Measurements from ENCODE around the gene DNAH17. TPM values are rescaled to one million over a fixed set of nuclear protein-coding genes. Genes with fewer than 3 reads are reported as not detected.
A peak's percentile ranks its signal among the peaks of the same experiment; 100 is the strongest.

Gene DNAH17
- total and polyA plus RNA-seq, 2 of the 8 experiments (the other 6 are each of a cell fraction or from before 2014, with no cell fraction given): 0.14 to 0.67 TPM

DNA sequence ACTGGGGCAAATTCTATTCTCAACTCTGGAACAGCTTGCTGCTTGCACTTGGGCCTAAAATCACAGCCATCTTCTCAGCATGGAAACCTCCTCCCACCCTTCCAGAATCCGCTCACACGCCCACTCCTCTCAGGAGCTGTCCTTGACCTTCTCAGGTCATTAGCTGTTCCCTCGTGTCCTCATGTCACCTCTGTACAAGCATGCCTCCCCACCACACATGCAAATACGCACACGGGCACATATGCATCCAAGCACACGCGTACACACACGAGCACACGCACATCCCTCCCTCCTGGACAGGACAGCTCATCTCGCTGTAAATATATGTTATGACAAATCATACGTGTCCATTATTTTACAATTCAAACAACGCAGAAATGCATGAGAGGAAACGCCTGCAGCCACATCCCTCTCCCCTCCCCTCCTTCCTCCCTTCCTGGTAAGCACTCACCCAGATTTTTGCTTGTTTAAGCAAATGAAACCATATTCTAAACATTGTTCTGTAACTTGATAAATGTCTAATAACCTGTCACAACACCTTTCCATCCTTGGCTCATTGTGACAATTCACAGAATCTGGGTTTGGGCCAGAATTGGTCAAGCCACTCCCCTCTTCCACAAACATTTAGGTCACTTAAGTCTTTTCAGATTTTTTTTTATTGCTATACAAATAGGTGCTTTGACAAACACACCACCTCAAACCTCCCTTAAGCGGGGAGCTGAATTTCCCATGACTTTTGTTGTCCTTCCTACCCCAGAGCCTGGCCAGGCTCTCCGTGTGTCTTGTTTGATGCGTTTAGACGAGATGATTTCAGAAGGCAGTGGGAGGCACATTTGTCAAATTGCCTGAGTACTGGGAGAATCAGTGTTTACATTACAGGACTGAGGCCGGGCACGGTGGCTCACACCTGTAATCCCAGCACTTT is 41.7 kb downstream of the DNAH17 start:
- FAIRE-seq: no peak
- Histone ChIP-seq H3K79me1 (ENCODE audit: low read depth, low read length) (no peaks in the 10 kb centered on the region), H3K79me2 (ENCODE audit: control insufficient read depth in 1 of 2, insufficient read depth in 2 of 2, low read length in 2 of 2) (no peaks in the 10 kb centered on the region), H2AFZ (ENCODE audit: low read length) (no peak overlapping the region), H3K4me3 (ENCODE audit: extremely low read depth in 1 of 4, insufficient read depth in 2 of 4, low read depth in 3 of 4, low read length in 4 of 4) (no peak overlapping the region), H3K23ac (ENCODE audit: insufficient read length) (no peak overlapping the region), H3K56ac (replicated peaks; ENCODE audit: insufficient read length, low read depth, low read length) (no peak overlapping the region), H3K4me2 (ENCODE audit: insufficient read depth in 1 of 2, low read depth in 2 of 2, low read length in 2 of 2) (no peak overlapping the region), H3K4ac (replicated peaks; ENCODE audit: insufficient read length, low read depth, low read length) (no peak overlapping the region), H2BK15ac (ENCODE audit: low read length) (no peak overlapping the region), H3K4me1 (replicated peaks in 1 of 4; ENCODE audit: control insufficient read depth in 3 of 4, insufficient read depth in 4 of 4, low read length in 3 of 4) (peaks cover 0 to 2% (median 0%) of the 10 kb centered on the region in 4 experiments; a peak in 1 of 7 replicates), H4K20me1 (replicated peaks in 1 of 2; ENCODE audit: control insufficient read depth in 1 of 2, insufficient read depth in 2 of 2, low read length in 2 of 2) (no peaks in the 10 kb centered on the region), H3K36me3 (ENCODE audit: control insufficient read depth in 2 of 4, insufficient read depth in 4 of 4, low read length in 3 of 4) (no peaks in the 10 kb centered on the region), H4K91ac (replicated peaks; ENCODE audit: insufficient read length, low read length) (no peak overlapping the region), H3K27me3 (replicated peaks in 1 of 4; ENCODE audit: control insufficient read depth in 3 of 4, extremely low read depth in 1 of 4, insufficient read depth in 3 of 4, low read length in 3 of 4) (no peaks in the 10 kb centered on the region), H2AK5ac (ENCODE audit: low read depth, low read length) (no peak overlapping the region), H4K8ac (ENCODE audit: extremely low read depth, insufficient read depth, low read length) (no peak overlapping the region), H2BK20ac (ENCODE audit: low read length) (peak overlapping the region; percentile 35; the same call in 1 of the 2 replicates), H3K23me2 (ENCODE audit: low read depth, low read length) (no peaks in the 10 kb centered on the region), H3K9me3 (ENCODE audit: insufficient read depth in 2 of 2, low read depth in 1 of 2, low read length in 1 of 2) (no peaks in the 10 kb centered on the region), H2BK120ac (replicated peaks; ENCODE audit: low read depth, low read length) (no peak overlapping the region), H3K9ac (replicated peaks in 1 of 4; ENCODE audit: extremely low read depth in 1 of 4, low read depth in 3 of 4, low read length in 3 of 4) (no peak overlapping the region), H3K14ac (ENCODE audit: insufficient read length) (no peak overlapping the region), H4K5ac (ENCODE audit: insufficient read length, low read depth, low read length) (no peak overlapping the region), H2BK5ac (ENCODE audit: low read depth, low read length) (no peak overlapping the region), H2BK12ac (ENCODE audit: low read depth, low read length) (no peak overlapping the region), H3K18ac (ENCODE audit: extremely low read depth, low read length) (no peak overlapping the region), H3K27ac (ENCODE audit: low read depth, low read length) (no peak overlapping the region)
- ChIA-PET POLR2A (ENCODE audit: partially characterized antibody) (interaction anchor here (1.3 kb wide), 1 partner anchor 11 kb away, joined by 4 read pairs; no protein-coding TSS in a partner anchor), CTCF (ENCODE audit: partially characterized antibody) (interaction anchor here (0.5 to 2.4 kb wide), 4 partner anchors 13 to 218 kb away, joined by 3 to 9 read pairs (median 5); no protein-coding TSS in a partner anchor)
- no peak for TF ChIP-seq RFX5 (IDR thresholded peaks at IDR 0.05; ENCODE audit: borderline replicate concordance, low read depth, low read length)
- TF ChIP-seq CREB1 (IDR thresholded peaks at IDR 0.05): no peak
- no peak for TF ChIP-seq GTF2F1 (IDR thresholded peaks at IDR 0.05; ENCODE audit: borderline replicate concordance, low read depth, low read length)
- WGBS, 2 experiments (ENCODE audit: extremely low coverage in 1 of 2, insufficient coverage in 1 of 2, insufficient read length in 1 of 2, insufficient replicate concordance in 2 of 2, low coverage in 1 of 2, low lambda C conversion rate in 2 of 2, missing lambda C conversion rate in 1 of 2): 89% methylated on average over 19 of the region's 19 CpGs; no CpG with 5 or more reads in 1 of the 2 experiments
- DNase-seq (ENCODE audit: low read depth in 1 of 2, low spot score in 2 of 2): no peak
